GM18517 (cell line): Measurements from ENCODE around the gene CTAG1B.
"Not testable (repeated sequence)": the region's sequence is repeated elsewhere in the genome, so short reads cannot be mapped to it uniquely, and the experiment has no call there.

ENCODE experiments used
- ATAC-seq: cut with Tn5 transposase; IDR thresholded peaks from one replicate; pipeline ENCODE4 v1.9.1; 2021; ENCODE audit warnings: mild to moderate bottlenecking, moderate library complexity; ENCODE audit not compliant: unreplicated experiment

CTAG1B gene

DNA sequence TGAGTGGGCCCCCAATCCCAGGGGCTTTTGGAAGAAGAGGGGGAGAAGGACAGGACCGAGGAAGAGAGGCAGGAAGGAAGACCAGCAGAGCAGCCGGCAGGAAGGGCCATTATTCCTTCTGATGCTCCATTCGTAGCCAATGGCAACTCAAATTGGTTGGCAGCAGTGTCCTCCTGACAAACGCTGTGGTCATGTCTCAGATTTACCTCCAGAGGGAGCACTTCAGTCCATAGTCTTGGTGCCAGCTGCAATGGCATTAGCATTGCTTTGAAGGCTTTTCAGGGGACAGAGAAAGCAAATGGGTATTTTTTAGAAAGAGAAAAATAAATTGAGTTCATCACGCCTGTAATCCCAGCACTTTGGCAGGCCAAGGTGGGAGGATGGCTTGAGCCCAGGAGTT, 9.9 kb upstream of the CTAG1B start:
- not testable (repeated sequence) for ATAC-seq

DNA sequence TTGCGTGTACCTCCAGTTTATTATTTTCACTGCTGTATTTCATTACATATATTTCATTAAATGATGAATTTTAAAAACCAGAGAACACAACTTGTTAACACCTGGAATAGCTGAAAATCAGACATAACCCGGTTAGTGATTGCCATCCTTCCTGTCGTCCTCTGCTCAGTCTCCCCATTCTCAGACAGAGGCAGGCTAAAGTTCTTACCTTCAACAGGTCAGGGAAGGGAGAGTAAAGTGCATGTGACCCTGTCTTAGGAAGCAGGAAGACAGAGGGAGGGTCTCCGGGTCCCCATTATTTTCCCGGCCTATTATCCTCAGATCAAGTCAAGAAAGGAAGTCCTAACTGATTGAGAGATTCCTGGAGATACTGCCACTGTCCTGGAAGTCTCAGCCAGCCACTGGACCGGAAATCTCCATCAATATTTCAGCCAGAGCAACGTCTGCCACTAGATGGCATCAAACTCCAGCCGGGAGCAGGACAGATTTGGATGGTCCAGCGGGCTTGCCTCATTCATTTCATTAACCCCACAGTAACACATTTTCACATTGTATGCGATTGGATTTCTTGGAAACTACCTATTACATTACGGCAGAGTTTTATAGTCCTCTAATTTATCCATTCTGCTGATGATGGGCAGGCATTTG, 1.8 kb upstream of the CTAG1B start:
- ATAC-seq: not testable (repeated sequence)

DNA sequence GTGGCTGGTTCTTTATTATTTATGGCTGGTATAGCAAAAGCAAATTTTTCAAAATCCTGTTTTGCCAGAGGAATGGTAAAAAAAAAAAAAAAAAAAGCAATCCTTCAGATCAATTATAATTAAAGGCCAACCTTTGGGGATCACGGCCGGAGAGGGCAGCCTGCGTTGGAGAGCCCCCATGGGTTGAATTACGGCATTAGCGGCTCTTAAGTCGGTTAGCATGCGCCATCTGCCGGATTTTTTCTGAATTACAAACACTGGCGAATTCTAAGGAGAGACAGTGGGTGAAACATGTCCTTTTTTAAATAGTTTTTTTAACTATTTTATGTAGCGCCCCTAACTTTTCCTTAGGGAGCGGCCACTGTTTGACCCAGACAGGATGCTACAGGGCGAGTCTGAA, 5.5 kb downstream of the CTAG1B start:
- not testable (repeated sequence) for ATAC-seq

DNA sequence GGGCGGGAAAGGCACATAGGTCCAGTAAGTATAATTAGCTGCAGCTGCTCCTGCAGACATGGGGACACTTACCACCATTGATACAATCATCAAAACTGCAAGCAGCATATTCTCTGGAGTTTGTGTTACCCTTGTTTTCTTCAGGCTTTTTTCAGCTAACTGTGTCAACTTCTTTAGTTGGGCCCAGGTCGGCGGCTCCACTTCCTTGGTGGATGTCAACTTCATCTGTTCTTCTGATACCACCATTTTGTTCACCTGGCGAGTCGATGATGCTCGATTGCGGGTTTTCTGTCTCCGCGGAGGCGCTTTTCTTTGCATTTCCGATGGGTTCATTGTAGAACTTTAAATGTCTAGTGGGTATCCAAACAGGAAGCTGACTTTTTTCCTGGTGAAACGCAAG, 7.9 kb downstream of the CTAG1B start:
- ATAC-seq: not testable (repeated sequence)

DNA sequence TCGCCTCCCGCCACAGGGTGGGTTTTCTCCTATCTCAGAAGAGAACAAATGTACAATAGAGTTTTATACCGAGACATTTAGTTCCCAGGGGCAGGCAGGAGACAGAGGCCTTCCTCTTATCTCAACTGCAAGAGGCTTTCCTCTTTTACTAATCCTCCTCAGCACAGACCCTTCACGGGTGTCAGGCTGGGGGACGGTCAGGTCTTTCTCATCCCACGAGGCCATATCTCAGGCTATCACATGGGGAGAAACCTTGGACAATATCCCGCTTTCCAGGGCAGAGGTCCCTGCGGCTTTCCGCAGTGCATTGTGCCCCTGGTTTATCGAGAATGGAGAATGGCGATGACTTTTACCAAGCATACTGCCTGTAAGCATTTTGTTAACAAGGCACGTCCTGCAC, 10.3 kb downstream of the CTAG1B start:
- ATAC-seq: not testable (repeated sequence)

DNA sequence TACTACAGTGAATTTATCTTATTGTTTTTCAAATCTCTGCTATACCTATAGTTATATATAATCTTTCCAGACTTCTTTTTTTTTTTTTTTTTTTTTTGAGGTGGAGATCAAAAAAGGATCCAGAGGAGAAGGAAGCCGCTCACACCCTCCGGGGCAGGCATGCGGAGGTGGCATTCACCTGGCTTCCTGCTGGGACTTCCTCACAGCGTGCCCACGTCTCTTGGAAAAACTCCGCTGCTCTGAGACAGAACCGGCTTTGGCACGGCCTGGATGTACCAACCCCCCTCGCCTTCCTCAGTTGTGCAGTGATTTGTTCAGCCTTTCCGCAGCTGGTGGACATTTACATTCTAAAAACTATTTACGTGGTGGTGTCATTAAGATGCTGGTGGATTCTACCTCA, 11.1 kb downstream of the CTAG1B start:
- not testable (repeated sequence) for ATAC-seq

DNA sequence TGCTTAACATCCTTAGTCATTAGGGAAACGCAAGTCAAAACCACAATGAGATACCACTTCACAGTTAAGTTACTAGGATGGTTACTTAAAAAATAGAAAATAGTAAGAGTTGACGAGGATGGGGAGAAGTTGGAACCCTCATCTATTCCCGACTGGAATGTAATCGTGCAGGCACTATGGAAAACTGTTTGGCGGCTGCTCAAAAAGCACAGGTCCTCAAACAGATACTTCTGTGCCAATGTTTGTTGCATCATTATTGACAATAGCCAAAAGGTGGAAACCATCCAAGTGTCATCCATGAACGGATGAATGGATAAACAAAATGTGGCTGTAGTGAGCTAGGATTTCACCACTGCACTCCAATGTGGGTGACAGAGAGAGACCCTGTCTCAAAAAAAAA, 11.7 kb downstream of the CTAG1B start:
- ATAC-seq: no peak

DNA sequence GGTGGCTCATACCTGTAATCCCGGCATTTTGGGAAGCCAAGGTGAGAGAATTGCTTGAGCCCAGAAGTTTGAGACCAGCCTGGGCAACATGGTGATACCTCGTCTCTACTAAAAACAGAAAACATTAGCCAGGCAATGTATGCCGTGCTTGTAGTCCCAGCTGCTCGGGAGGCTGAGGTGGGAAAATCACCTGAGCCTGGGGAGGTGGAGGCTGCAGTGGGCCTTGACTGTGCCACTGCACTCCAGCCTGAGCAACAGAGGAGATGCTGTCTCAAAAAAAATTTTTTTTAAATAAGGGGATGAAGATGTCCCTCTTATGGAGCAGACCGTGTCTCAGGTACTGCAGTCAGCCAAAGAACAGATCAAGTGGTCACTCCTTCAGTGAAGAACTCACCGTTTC, 13.5 kb downstream of the CTAG1B start:
- no peak for ATAC-seq

DNA sequence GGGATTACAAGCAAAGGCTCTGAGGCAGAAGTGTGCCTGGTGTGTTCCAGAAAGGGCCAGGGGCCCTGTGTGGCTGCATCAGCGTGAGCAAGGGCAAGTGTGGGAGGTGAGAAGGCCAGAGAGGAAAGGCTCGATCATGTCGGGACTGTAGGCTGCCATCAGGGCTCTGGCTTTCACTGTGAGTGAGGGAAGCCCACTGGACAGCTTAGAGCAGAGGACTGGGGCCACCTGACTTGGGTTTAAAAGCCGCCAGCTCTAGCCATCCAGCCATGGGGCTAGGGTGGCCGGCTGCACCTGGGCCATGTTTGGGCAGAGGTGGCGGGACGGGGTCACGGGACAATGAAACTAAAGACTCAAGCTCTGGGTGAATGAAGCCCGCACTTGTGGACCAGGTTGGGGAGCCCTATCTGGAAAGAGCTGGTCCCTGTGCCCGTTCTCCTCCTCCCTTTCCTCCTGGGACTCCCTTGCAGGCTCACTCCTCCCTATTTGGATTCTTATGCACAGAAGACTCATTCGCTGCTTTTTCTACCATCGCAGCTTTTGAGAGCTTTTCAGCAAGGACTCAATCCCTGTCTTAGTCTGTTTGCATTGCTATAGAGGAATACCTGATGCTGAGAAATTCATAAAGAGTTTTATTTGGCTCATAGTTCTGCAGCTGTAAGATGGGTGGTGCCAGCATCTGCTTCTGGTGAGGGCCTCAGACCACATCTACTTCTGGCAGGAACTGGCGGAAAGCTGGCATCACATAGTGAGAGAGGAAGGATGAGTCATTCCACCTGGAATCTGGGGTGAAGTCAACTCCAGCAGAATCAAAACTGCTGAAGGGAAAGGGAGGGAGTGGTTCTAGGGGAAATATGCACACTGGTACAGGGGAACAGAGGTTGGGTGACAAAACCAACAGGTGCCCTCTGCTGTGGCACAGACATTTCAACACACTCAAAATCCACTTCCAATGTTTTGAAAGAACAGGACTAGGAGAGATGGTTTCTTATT, 15.3 kb downstream of the CTAG1B start:
- no peak for ATAC-seq

DNA sequence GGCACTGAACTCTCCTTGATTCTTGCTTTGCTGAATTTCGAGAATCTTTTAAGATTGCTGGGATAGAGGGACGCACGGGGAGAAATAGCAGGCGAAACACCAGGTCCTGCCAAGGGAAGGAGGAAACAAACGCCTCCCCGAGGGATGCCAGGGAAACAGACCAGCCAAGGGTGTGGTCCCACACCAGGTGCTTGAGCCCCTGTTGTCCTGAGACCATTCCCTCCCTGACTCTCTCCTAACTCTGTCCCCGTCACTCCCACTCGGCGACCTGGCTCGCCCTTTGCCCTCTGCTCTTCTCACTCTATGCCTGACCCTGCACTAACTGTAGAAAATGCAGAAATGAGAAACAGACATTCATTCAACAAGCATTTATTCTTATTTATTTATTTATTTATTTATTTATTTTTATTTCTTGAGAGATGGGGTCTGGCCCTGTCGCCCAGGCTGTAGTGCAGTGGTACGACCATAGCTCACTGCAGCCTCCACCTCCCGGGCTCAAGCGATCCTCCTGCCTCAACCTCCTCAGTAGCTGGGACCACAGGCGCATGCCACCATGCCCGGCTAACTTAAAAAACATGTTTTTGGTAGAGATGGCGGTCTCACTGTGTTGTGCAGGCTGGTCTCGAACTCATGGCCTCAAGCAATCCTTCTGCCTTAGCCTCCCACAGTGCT, 16.2 kb downstream of the CTAG1B start:
- no peak for ATAC-seq

DNA sequence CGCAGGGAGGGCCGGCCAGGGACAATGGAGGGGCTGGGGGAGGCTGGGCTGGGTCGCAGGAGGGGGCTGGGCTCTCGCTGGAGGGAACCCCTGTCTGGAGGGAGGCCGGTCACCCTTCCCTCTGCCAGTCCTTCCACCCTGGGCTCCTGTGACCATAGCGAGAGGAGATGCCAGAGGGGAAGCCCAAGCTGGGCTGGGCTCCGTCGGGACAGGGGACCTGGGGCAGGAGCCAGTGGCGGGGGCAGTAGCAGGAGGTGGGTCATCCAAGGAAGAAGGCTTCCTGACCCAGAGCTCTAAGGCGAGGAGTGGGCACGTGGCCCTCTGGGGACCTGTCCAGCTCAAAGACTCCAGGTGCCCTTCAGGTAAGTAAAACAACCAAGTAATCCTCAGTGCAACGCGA, 16.9 kb downstream of the CTAG1B start:
- ATAC-seq: no peak

DNA sequence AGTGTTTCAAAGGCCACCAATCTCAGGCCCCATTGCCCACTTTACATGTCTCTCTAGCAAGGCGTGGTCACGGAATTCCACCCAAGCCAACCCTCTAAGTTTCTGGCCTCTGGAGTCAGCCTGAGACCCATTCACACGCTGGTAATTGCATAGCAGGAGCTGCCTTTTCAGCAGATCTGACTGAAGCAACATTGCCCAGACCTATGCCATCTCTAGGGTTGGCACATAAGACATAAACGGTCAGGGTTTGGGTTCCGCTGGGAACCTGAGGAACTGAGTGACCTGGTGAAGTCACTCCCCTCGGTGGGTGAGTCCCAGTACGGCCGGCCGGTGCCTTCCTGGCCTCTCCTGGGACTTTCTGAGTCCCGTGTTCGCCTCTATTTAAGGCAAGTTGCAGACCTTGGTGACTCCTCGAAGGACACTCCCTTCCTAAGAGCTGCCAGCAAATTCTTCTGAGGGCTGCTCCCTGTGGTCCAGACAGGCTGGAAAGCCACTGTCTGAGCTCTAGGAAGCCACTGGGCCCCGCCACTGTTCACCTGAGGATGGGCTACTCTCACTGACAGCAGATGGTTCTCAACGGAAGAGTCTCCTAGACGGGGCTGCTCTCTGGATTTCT, 18.2 kb downstream of the CTAG1B start:
- no peak for ATAC-seq

DNA sequence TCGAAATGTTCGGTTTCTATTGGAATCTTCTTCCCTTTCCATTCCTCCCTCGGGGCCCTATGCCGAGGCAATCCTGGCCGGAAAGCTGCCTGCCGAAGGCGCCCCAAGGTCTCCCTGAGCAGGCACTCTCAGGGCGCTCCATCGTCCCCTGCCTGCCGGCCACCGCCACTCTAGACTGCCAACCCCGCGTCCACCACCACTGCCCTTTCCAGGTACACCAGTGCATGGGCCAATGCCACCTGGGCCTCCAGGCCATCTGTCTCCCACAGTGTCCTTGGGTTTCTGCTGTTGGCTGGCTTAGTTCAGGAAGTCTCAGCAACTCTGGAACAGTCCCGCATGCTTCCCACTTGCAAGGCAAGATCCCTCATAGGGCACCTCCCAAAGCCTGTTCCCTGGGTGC, 19.6 kb downstream of the CTAG1B start:
- ATAC-seq: no peak

DNA sequence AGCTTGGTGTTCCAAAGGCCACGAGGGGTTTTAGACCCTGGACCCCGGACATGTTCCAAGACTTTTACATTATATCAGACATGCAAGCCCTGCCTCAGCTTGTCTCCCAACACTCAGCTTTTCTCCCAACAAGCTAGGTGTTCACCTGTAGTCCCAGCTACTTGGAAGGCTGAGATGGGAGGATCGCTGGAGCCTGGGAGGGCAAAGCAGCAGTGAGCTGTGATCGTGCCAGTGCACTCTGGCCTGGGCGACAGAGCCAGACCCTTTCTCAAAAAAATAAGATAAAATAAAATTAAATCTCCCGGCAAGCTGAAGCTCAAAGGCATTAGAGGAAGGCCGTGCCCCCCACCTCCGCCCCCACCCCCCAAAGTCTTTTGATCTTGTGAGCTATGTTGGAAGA, 20.4 kb downstream of the CTAG1B start:
- no peak for ATAC-seq

DNA sequence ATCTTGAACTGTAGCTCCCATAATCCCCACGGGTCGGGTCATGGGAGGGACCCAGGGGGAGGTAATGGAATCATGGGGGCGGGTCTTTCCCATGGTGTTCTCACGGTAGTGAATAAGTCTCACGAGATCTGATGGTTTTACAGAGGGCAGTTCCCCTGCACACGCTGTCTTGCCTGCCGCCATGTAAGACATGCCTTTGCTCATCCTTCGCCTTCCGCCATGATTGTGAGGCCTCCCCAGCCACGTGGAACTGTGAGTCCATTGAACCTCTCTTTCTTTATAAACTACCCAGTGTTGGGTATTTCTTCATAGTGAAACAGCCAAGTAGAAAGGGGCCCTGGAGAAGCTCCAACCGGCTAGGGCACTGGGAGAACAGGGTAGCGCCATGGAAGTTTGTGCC, 21.9 kb downstream of the CTAG1B start:
- no peak for ATAC-seq

DNA sequence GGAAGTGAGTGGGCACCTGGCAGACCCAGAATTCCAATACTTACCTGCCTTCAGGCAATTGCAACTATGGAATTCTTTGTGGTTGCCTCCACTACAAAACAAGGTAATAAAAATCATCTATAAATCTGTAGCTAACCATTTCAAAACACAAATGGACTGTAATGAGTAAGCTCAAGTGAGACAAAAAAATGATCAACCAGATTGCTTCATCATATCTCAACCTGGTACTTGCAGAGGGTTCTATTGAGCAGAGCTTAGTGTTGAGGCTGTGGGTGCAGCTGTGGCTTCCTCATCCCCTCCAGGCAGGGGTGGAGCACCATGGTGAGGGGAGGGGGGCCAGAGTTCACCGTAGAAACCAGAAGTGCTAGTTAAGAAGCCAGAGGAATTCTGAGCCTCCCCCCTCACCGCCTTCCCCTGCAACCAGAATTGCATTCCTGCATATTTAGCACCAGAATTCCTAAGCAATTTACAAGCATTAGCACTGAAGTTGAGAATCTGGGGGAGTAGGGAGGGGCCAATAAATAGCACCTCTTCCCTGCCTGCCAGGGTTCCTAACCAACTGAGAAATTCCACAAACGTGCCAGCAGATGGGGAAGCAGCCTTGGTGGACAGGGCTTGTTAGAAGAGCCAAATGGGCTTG, 22.7 kb downstream of the CTAG1B start:
- no peak for ATAC-seq

DNA sequence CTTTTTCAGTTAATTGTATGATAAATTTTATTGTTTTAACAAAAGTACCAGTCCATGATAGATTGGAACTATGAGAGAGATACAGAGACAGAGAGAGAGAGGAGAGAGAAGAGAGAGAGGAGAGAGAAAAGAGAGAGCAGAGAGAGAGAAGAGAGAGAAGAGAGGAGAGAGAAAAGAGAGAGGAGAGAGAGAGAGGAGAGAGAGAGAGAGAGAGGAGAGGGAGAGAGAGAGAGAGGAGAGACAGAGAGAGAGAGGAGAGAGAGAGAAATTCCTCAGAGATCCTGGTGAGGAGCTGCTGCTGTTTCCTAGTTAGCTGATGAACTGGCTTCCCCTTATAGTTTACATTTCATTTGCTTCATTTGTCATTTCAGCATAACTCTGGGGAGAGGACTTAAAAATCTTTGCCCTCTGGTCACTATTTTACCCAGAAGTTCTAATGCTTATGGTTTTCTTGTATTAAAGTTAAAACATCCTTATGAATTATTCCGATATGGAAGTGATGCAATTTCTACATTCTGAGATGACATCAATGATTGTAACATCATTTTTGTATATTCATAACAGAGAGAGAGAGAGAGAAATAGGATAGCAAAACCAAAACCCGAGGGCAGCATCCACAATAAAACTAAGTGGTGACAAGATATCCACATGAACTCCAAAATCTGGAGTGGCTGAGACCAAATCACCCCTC, 23.4 kb downstream of the CTAG1B start:
- ATAC-seq: no peak

DNA sequence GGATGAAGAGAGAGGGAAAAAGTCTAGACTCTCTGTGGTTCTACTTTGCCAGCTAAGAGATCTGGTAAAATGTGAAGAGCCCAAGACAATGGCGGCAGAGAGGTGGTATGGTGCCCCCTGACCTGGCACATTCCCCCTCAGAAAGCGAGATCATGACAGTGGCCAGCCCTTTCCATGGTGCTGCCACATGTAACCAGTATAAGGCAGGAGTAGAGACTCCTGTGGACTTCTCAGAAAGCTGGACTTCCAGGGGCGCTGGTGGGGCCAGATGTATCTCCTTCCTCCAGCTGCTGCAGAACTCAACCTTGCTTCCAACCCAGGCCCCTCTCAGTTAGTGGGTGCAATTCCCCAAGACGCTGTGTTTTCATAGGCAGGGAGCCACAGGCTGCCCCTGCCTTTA, 24.6 kb downstream of the CTAG1B start:
- no peak for ATAC-seq

DNA sequence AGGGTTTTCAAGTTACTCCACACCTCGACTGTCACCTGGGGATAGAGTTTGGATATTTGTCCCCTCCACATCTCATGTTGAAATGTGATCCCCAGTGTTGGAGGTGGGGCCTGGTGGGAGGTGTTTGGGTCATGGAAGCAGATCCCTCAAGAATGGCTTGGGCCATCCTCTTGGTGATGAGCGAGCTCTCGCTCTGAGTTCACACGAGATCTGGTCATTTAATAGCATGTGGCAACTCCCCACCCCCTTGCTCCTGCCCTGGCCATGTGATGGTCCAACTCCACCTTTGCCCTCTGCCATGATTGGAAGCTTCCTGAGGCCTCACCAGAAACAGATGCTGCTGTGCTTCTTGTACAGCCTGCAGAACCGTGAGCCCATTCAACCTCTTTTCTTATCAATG, 25.9 kb downstream of the CTAG1B start:
- ATAC-seq: no peak

DNA sequence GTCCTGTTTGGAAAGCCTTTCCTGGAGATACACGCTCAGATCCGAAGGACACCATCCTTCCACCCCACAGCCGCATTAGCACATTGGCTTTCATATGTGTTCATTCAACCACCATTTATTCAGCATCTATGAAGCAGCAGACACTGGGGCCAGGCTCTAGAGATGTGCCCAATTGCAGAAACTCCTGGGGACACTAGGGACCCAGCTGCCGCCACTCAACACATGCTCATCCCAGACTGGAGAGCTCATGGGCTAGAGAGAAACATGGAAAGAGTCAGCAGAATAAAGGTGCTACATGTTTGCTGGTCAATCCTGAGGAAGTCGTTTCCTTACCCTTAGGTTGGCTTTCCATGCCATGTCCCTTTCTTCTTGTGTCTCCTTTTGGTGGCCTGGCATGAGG, 26.6 kb downstream of the CTAG1B start:
- no peak for ATAC-seq
